ENCODE data around the gene MEIKIN. TPM values are rescaled to one million over a fixed set of nuclear protein-coding genes. Genes with fewer than 3 reads are reported as not detected.

The MEIKIN gene
- total RNA-seq, 2 donors from 2014 or later: not detected

DNA sequence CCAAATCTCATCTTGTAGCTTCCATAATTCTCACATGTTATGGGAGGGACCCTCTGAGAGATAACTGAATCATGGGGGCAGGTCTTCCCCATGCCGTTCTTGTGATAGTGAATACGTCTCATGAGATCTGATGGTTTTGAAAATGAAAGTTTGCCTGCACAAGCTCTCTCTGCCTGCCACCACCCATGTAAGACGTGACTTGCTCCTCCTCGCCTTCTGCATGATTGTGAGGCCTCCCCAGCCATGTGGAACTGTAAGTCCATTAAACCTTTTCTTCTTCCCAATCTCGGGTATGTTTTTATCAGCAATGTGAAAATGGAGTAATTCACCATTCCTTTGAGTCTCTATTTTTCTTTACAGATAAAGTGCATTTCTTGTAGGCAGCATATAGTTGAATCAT, 81.8 kb downstream of the MEIKIN start:
- H3K27me3 ChIP-seq: no peaks in the 10 kb centered on the region
- DNase-seq (ENCODE audit: low spot score): no peak
- TF ChIP-seq, protein P1, sequence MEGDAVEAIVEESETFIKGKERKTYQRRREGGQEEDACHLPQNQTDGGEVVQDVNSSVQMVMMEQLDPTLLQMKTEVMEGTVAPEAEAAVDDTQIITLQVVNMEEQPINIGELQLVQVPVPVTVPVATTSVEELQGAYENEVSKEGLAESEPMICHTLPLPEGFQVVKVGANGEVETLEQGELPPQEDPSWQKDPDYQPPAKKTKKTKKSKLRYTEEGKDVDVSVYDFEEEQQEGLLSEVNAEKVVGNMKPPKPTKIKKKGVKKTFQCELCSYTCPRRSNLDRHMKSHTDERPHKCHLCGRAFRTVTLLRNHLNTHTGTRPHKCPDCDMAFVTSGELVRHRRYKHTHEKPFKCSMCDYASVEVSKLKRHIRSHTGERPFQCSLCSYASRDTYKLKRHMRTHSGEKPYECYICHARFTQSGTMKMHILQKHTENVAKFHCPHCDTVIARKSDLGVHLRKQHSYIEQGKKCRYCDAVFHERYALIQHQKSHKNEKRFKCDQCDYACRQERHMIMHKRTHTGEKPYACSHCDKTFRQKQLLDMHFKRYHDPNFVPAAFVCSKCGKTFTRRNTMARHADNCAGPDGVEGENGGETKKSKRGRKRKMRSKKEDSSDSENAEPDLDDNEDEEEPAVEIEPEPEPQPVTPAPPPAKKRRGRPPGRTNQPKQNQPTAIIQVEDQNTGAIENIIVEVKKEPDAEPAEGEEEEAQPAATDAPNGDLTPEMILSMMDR (IDR thresholded peaks at IDR 0.05): no peak
- H3K36me3 ChIP-seq: no peaks in the 10 kb centered on the region
- no peak overlapping the region for H3K4me3 ChIP-seq
- no peaks in the 10 kb centered on the region for H3K4me1 ChIP-seq
- no peak overlapping the region for H3K27ac ChIP-seq
- H3K9me3 ChIP-seq: peaks cover 0 to 47% of the 10 kb centered on the region in 2 donors

DNA sequence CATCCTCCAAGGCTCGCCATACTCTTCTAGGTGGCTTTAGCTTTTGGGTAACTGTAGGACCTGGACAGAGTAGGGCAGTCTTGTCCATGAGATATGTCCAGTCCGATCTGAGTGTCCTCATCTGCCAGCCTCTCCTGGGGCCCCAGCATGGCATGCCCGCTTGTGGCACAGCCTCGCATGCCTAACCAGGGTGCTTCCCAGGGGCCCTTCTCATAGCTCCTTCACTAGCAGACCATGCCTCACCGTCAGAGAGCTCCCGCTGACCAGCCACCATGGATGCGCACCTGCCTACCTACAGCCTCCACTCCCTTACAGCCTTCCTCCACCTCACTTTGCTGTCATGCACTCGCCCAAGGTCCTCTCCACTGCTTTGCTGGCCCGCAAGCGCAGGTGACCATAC, 88.1 kb downstream of the MEIKIN start:
- DNase-seq (ENCODE audit: low spot score): no peak
- Histone ChIP-seq H3K27me3 (no peaks in the 10 kb centered on the region), H3K36me3 (no peaks in the 10 kb centered on the region), H3K4me1 (no peaks in the 10 kb centered on the region), H3K9me3 (no peaks in the 10 kb centered on the region), H3K4me3 (no peak overlapping the region), H3K27ac (no peak overlapping the region)
- TF ChIP-seq, protein P1 (IDR thresholded peaks at IDR 0.05): no peak

DNA sequence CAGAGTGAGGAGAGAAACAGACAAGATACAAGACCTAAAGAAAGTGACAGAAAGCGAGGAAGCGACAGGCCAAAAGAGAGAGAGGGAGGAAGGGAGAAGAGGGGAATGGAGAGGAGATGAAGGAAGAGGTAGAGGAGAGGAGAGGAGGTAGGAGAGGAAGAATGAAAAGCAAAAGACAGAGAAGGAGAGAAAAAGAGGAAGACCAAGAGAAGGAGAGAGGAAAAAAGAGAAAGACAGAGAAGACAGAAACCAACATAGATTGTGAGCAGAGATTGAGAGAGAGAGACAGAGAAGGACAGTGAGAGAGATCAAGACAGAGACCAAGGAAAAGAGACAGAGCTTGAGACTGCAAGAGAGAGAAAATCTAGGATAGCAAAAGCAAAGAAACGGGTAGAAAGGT, 90.0 kb downstream of the MEIKIN start:
- Histone ChIP-seq H3K9me3 (no peaks in the 10 kb centered on the region), H3K27ac (no peak overlapping the region), H3K4me1 (no peaks in the 10 kb centered on the region), H3K27me3 (no peaks in the 10 kb centered on the region), H3K36me3 (no peaks in the 10 kb centered on the region), H3K4me3 (no peak overlapping the region)
- TF ChIP-seq, protein P1 (IDR thresholded peaks at IDR 0.05): no peak
- DNase-seq (ENCODE audit: low spot score): no peak

DNA sequence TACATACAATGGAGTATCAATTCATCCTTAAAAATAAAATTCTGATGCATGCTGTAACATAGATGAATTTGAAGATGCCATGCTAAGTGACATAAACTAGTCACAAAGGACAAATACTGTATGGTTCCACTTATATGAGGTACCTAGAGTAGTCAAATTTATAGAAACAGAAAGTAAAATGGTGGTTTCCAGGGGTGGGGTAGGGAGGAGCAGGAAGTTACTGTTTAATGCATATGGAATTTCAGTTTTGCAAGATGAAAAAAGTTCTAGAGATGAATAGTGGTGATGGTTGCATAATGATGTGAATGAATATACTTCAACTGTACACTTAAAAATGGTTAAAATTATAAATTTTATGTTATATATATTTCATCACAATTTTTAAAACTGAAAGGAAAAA, 91.3 kb downstream of the MEIKIN start:
- TF ChIP-seq, protein P1 (IDR thresholded peaks at IDR 0.05): no peak
- H3K9me3 ChIP-seq: peaks cover 0 to 5% of the 10 kb centered on the region in 2 donors
- H3K4me1 ChIP-seq: no peaks in the 10 kb centered on the region
- no peaks in the 10 kb centered on the region for H3K36me3 ChIP-seq
- H3K27me3 ChIP-seq: no peaks in the 10 kb centered on the region
- H3K4me3 ChIP-seq: no peak overlapping the region
- DNase-seq (ENCODE audit: low spot score): no peak
- no peak overlapping the region for H3K27ac ChIP-seq

DNA sequence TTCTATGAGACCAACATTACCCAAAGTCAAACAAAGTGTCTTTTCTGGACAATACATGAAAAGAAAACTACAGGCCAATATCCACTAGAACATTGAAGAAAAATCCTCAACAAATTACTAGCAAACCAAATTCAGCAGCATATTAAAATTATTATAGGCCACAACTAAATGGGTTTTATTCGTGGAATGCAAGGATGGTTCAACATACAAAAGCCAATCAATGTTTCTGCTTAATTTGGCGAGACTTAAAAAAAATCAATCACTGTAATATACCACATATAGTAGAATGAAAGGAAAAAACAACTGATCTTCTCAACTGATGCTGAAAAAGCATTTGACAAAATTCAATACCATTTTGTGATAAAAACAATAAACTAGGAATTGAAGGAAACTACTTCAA, 96.8 kb downstream of the MEIKIN start:
- peaks cover 0 to 44% of the 10 kb centered on the region in 2 donors for H3K9me3 ChIP-seq
- TF ChIP-seq, protein P1 (IDR thresholded peaks at IDR 0.05): no peak

DNA sequence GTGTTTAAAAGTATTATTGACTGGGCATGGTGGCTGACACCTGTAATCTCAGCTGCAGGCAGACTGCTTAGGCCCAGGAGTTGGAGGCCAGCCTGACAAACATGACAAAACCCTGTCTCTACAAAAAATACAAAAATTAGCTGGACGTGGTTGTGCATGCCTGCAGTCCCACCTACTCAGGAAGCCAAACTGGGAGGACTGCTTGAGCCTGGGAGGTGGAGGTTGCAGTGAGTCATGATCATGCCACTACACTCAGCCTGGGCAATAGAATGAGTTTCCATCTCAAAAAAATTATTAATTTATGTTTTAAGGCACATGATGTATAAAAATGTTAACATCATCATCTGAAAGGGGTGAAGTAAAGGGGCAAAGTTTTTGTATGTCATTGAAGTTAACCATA, 98.9 kb downstream of the MEIKIN start:
- Histone ChIP-seq H3K9me3 (peaks cover 0 to 44% of the 10 kb centered on the region in 2 donors), H3K27ac (no peak overlapping the region), H3K4me3 (no peak overlapping the region), H3K36me3 (no peaks in the 10 kb centered on the region), H3K4me1 (no peaks in the 10 kb centered on the region), H3K27me3 (no peaks in the 10 kb centered on the region)
- TF ChIP-seq, protein P1 (IDR thresholded peaks at IDR 0.05): no peak
- DNase-seq (ENCODE audit: low spot score): no peak

More for the DNA sequence above, 96.8 kb downstream of the MEIKIN start:
- H3K36me3 ChIP-seq: no peaks in the 10 kb centered on the region
- H3K27ac ChIP-seq: no peak overlapping the region
- H3K27me3 ChIP-seq: no peaks in the 10 kb centered on the region
- H3K4me3 ChIP-seq: no peak overlapping the region
- H3K4me1 ChIP-seq: no peaks in the 10 kb centered on the region
- DNase-seq (ENCODE audit: low spot score): no peak
